ENCODE results near the gene PIM2.
A peak's percentile ranks its signal among the peaks of the same experiment; 100 is the strongest.
"Not testable (repeated sequence)": the region's sequence is repeated elsewhere in the genome, so short reads cannot be mapped to it uniquely, and the experiment has no call there.

PIM2 gene

GRCh38 chrX:48876944-48877343 is 41.9 kb downstream of the PIM2 start:
- DNase-seq (ENCODE audit: low spot score): not testable (repeated sequence)

GRCh38 chrX:48872017-48872416 is 46.8 kb downstream of the PIM2 start:
- not testable (repeated sequence) for FAIRE-seq

More at GRCh38 chrX:48876944-48877343, 41.9 kb downstream of the PIM2 start:
- not testable (repeated sequence) for FAIRE-seq

GRCh38 chrX:48864210-48864609 is 54.6 kb downstream of the PIM2 start:
- DNase-seq (ENCODE audit: low spot score) (peak; percentile 48), FAIRE-seq (no peak)

More at GRCh38 chrX:48872017-48872416, 46.8 kb downstream of the PIM2 start:
- DNase-seq (ENCODE audit: low spot score): not testable (repeated sequence)
